SK-N-SH (cell line): Measurements from ENCODE around the gene MSH4. TPM values are rescaled to one million over a fixed set of nuclear protein-coding genes. Genes with fewer than 3 reads are reported as not detected.

Source experiments
- CTCF ChIA-PET: fragments of 300-600, 350-600 bp; formaldehyde crosslinking; extraction: SDS; loops from one replicate; lab custom pipeline; 2021; lab: Yijun Ruan, JAX
- POLR2A ChIA-PET: fragments of 350-600 bp; sonication (Branson Sonifier 250); formaldehyde crosslinking; extraction: SDS; loops from one replicate; lab custom pipeline; 2020; ENCODE audit warnings: antibody characterized with exemption, inconsistent platforms; lab: Yijun Ruan, JAX
- DNase-seq: peaks from one replicate; pipeline ENCODE4 v3.0.0; 2012
- H2AFZ ChIP-seq: fragments of 200-600 bp; sonication (generic); 2 replicates; pipeline ENCODE4 v1.8.1; 2016; ENCODE audit warnings: antibody characterized with exemption, mild to moderate bottlenecking, low read depth
- H3F3A ChIP-seq: fragments of 200-600 bp; sonication (generic); replicated peaks from 2 replicates; pipeline ENCODE3; 2016; ENCODE audit warnings: antibody characterized with exemption, mild to moderate bottlenecking; ENCODE audit not compliant: insufficient read depth
- H3K27ac ChIP-seq, 2 experiments: fragments of 200-500 bp in 1 of 2; fragments of 200-600 bp in 1 of 2; sonication (Bioruptor generic) in 1 of 2; sonication (generic), shearing (Covaris generic) in 1 of 2; 2 replicates each; pipeline versions ENCODE4 v1.5.1 to v1.6.1; 2014 to 2016; ENCODE audit warnings: low read depth in 2 of 2, inconsistent platforms in 1 of 2, low read length in 1 of 2, mild to moderate bottlenecking in 1 of 2, mixed read lengths in 1 of 2
- H3K27me3 ChIP-seq: fragments of 200-600 bp; sonication (generic), shearing (Covaris generic); 2 replicates; pipeline ENCODE4 v1.6.1; 2016; ENCODE audit warnings: mixed run types; ENCODE audit not compliant: insufficient read depth
- H3K36me3 ChIP-seq, 2 experiments: fragments of 200-500 bp in 1 of 2; fragments of 200-600 bp in 1 of 2; sonication (Bioruptor generic) in 1 of 2; sonication (generic) in 1 of 2; replicated peaks in 1 of 2; 2 replicates each; pipeline versions ENCODE3 to v1.5.1; 2014 to 2016; ENCODE audit warnings: low read length in 1 of 2, mild to moderate bottlenecking in 1 of 2; ENCODE audit not compliant: insufficient read depth in 2 of 2, control insufficient read depth in 1 of 2
- H3K4me1 ChIP-seq, 2 experiments: fragments of 200-500 bp in 1 of 2; fragments of 200-600 bp in 1 of 2; sonication (Bioruptor generic) in 1 of 2; sonication (generic), shearing (Covaris generic) in 1 of 2; 2 replicates each; pipeline versions ENCODE4 v1.5.1 to v1.6.1; 2014 to 2016; ENCODE audit warnings: low read depth in 1 of 2, low read length in 1 of 2, mixed run types in 1 of 2; ENCODE audit not compliant: insufficient read depth in 2 of 2, control insufficient read depth in 1 of 2
- H3K4me2 ChIP-seq: fragments of 200-600 bp; sonication (generic), shearing (Covaris generic); 2 replicates; pipeline ENCODE4 v1.6.1; 2017; ENCODE audit warnings: mixed run types
- H3K4me3 ChIP-seq, 2 experiments: fragments of 200-500 bp in 1 of 2; fragments of 200-600 bp in 1 of 2; sonication (Bioruptor generic) in 1 of 2; sonication (generic), shearing (Covaris generic) in 1 of 2; 2 replicates each; pipeline versions ENCODE4 v1.5.1 to v1.8.1; 2014 to 2016; ENCODE audit warnings: low read depth in 2 of 2, inconsistent platforms in 1 of 2, low read length in 1 of 2, mild to moderate bottlenecking in 1 of 2, mixed read lengths in 1 of 2, moderate library complexity in 1 of 2
- H3K79me2 ChIP-seq: fragments of 200-600 bp; sonication (generic); 2 replicates; pipeline ENCODE4 v1.8.1; 2017; ENCODE audit warnings: mild to moderate bottlenecking; ENCODE audit not compliant: insufficient read depth
- H3K9ac ChIP-seq: fragments of 200-600 bp; sonication (generic); 2 replicates; pipeline ENCODE4 v1.6.1; 2017; ENCODE audit warnings: mixed run types
- H3K9me2 ChIP-seq: fragments of 200-600 bp; sonication (generic); 2 replicates; pipeline ENCODE4 v1.6.1; 2017; ENCODE audit warnings: mixed run types
- H3K9me3 ChIP-seq: fragments of 200-600 bp; sonication (generic); 2 replicates; pipeline ENCODE4 v1.6.1; 2017; ENCODE audit warnings: mixed run types, mild to moderate bottlenecking, moderate library complexity
- H4K20me1 ChIP-seq: fragments of 200-600 bp; sonication (generic); 2 replicates; pipeline ENCODE4 v1.6.1; 2017; ENCODE audit warnings: mild to moderate bottlenecking, mixed run types; ENCODE audit not compliant: insufficient read depth
- EP300 ChIP-seq, 2 experiments: IDR thresholded peaks; 2 replicates each; pipeline versions ENCODE4 v1.4.0 to v1.6.1; 2012; ENCODE audit warnings: borderline replicate concordance in 1 of 2, low read depth in 1 of 2, low read length in 1 of 2
- FOXJ3 ChIP-seq: sonication (generic); formaldehyde crosslinking; IDR thresholded peaks from 2 replicates; pipeline ENCODE4 v1.5.1; 2020; ENCODE audit warnings: mild to moderate bottlenecking, missing genetic modification reagents
- FOXM1 ChIP-seq: IDR thresholded peaks from 2 replicates; pipeline ENCODE4 v1.4.0; 2012; ENCODE audit warnings: low read depth, mild to moderate bottlenecking
- GABPA ChIP-seq: IDR thresholded peaks from 2 replicates; pipeline ENCODE4 v1.4.0; 2012; ENCODE audit warnings: low read depth, mild to moderate bottlenecking
- GATA2 ChIP-seq: sonication (generic); formaldehyde crosslinking; IDR thresholded peaks from 2 replicates; pipeline ENCODE4 v1.5.0; 2020; ENCODE audit warnings: mild to moderate bottlenecking, missing genetic modification reagents
- JUND ChIP-seq: IDR thresholded peaks from 2 replicates; pipeline ENCODE4 v1.4.0; 2012
- MEF2A ChIP-seq: IDR thresholded peaks from 2 replicates; pipeline ENCODE4 v1.4.0; 2012; ENCODE audit warnings: low read depth, borderline replicate concordance
- MXI1 ChIP-seq: IDR thresholded peaks from 2 replicates; pipeline ENCODE4 v1.6.1; 2012; ENCODE audit warnings: mild to moderate bottlenecking, low read depth, low read length, improper control_type of control experiment
- NRF1 ChIP-seq: IDR thresholded peaks from 2 replicates; pipeline ENCODE4 v1.6.1; 2012; ENCODE audit warnings: low read depth, mild to moderate bottlenecking, low read length
- POLR2AphosphoS5 ChIP-seq: IDR thresholded peaks from 2 replicates; pipeline ENCODE4 v1.6.1; 2012; ENCODE audit warnings: low read depth, low read length
- RAD21 ChIP-seq: IDR thresholded peaks from 2 replicates; pipeline ENCODE4 v1.6.1; 2012; ENCODE audit warnings: mild to moderate bottlenecking, low read length
- TAF1 ChIP-seq: IDR thresholded peaks from 2 replicates; pipeline ENCODE4 v1.6.1; 2012; ENCODE audit warnings: low read depth, mild to moderate bottlenecking, low read length, moderate library complexity, borderline replicate concordance
- TEAD4 ChIP-seq: IDR thresholded peaks from 2 replicates; pipeline ENCODE4 v1.4.0; 2012; ENCODE audit warnings: mild to moderate bottlenecking, borderline replicate concordance; ENCODE audit not compliant: insufficient read depth
- WGBS: methylation state at CpG from one replicate; pipeline ENCODE4 v1.1.6; 2017; ENCODE audit warnings: low lambda C conversion rate; 5-methylcytosine and 5-hydroxymethylcytosine counted together
- polyA plus RNA-seq, 3 experiments: library from polyadenylated mRNA; depleted of rRNA; stranded (reverse); fragments of >200 nt; gene quantifications; 2 replicates each; pipeline ENCODE4 v1.2.3, GENCODE V29; 2012
- TF ChIP-seq, protein P1 (sequence below): fragments of 150-350 bp; IDR thresholded peaks from 2 replicates; pipeline ENCODE4 v1.6.1; 2016; ENCODE audit warnings: mild to moderate bottlenecking, low read depth, low read length
- TF ChIP-seq, protein P2 (sequence below): IDR thresholded peaks from 2 replicates; pipeline ENCODE4; 2012
- TF ChIP-seq, protein P3 (sequence below): IDR thresholded peaks from 2 replicates; pipeline ENCODE4 v1.6.1; 2012; ENCODE audit warnings: mild to moderate bottlenecking, low read depth, low read length, moderate library complexity
- TF ChIP-seq, protein P4 (sequence below): fragments of 200-600 bp; sonication (generic); IDR thresholded peaks from 2 replicates; pipeline ENCODE4 v1.6.1; 2017; ENCODE audit warnings: antibody characterized with exemption, mild to moderate bottlenecking, moderate library complexity

MSH4 gene
- polyA plus RNA-seq, 1 of the 3 experiments (the other 2 are of a cell fraction): not detected

GRCh38 chr1:75861831-75862230 lies 65.1 kb downstream of the MSH4 start:
- no peak for DNase-seq
- no peaks in the 10 kb centered on the region for H4K20me1 ChIP-seq
- CTCF ChIA-PET: interaction anchor here (0.6 kb wide), 1 partner anchor 20 kb away, joined by 3 read pairs; no protein-coding TSS in a partner anchor
- no peak overlapping the region for H3K4me3 ChIP-seq
- no peaks in the 10 kb centered on the region for H3K4me1 ChIP-seq
- no peak overlapping the region for H2AFZ ChIP-seq
- WGBS: 60% methylated on average over 3 of the region's 6 CpGs
- POLR2A ChIA-PET: no interaction called here
- no peaks in the 10 kb centered on the region for H3K9me2 ChIP-seq
- no peak overlapping the region for H3K27ac ChIP-seq
- H3K4me2 ChIP-seq: no peak overlapping the region
- no peaks in the 10 kb centered on the region for H3K9me3 ChIP-seq
- H3K79me2 ChIP-seq: no peaks in the 10 kb centered on the region
- TF ChIP-seq JUND (no peak), GATA2 (CRISPR knock-in tag) (no peak), TAF1 (no peak), FOXM1 (no peak), TEAD4 (no peak), EP300 (IDR thresholded peaks at IDR 0.05; ENCODE audit: borderline replicate concordance in 1 of 2, low read depth in 1 of 2, low read length in 1 of 2) (no peak), GABPA (no peak), POLR2AphosphoS5 (no peak), RAD21 (no peak), MEF2A (no peak), FOXJ3 (no peak), NRF1 (no peak), MXI1 (no peak)
- TF ChIP-seq, protein P1, sequence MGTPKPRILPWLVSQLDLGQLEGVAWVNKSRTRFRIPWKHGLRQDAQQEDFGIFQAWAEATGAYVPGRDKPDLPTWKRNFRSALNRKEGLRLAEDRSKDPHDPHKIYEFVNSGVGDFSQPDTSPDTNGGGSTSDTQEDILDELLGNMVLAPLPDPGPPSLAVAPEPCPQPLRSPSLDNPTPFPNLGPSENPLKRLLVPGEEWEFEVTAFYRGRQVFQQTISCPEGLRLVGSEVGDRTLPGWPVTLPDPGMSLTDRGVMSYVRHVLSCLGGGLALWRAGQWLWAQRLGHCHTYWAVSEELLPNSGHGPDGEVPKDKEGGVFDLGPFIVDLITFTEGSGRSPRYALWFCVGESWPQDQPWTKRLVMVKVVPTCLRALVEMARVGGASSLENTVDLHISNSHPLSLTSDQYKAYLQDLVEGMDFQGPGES: no peak
- TF ChIP-seq, protein P2, sequence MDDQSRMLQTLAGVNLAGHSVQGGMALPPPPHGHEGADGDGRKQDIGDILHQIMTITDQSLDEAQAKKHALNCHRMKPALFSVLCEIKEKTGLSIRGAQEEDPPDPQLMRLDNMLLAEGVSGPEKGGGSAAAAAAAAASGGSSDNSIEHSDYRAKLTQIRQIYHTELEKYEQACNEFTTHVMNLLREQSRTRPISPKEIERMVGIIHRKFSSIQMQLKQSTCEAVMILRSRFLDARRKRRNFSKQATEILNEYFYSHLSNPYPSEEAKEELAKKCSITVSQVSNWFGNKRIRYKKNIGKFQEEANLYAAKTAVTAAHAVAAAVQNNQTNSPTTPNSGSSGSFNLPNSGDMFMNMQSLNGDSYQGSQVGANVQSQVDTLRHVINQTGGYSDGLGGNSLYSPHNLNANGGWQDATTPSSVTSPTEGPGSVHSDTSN: no peak
- TF ChIP-seq, protein P3, sequence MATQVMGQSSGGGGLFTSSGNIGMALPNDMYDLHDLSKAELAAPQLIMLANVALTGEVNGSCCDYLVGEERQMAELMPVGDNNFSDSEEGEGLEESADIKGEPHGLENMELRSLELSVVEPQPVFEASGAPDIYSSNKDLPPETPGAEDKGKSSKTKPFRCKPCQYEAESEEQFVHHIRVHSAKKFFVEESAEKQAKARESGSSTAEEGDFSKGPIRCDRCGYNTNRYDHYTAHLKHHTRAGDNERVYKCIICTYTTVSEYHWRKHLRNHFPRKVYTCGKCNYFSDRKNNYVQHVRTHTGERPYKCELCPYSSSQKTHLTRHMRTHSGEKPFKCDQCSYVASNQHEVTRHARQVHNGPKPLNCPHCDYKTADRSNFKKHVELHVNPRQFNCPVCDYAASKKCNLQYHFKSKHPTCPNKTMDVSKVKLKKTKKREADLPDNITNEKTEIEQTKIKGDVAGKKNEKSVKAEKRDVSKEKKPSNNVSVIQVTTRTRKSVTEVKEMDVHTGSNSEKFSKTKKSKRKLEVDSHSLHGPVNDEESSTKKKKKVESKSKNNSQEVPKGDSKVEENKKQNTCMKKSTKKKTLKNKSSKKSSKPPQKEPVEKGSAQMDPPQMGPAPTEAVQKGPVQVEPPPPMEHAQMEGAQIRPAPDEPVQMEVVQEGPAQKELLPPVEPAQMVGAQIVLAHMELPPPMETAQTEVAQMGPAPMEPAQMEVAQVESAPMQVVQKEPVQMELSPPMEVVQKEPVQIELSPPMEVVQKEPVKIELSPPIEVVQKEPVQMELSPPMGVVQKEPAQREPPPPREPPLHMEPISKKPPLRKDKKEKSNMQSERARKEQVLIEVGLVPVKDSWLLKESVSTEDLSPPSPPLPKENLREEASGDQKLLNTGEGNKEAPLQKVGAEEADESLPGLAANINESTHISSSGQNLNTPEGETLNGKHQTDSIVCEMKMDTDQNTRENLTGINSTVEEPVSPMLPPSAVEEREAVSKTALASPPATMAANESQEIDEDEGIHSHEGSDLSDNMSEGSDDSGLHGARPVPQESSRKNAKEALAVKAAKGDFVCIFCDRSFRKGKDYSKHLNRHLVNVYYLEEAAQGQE: no peak
- TF ChIP-seq, protein P4, sequence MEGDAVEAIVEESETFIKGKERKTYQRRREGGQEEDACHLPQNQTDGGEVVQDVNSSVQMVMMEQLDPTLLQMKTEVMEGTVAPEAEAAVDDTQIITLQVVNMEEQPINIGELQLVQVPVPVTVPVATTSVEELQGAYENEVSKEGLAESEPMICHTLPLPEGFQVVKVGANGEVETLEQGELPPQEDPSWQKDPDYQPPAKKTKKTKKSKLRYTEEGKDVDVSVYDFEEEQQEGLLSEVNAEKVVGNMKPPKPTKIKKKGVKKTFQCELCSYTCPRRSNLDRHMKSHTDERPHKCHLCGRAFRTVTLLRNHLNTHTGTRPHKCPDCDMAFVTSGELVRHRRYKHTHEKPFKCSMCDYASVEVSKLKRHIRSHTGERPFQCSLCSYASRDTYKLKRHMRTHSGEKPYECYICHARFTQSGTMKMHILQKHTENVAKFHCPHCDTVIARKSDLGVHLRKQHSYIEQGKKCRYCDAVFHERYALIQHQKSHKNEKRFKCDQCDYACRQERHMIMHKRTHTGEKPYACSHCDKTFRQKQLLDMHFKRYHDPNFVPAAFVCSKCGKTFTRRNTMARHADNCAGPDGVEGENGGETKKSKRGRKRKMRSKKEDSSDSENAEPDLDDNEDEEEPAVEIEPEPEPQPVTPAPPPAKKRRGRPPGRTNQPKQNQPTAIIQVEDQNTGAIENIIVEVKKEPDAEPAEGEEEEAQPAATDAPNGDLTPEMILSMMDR: no peak
- TF ChIP-seq, all 33 proteins: peak for 0
- Histone ChIP-seq H3K36me3 (no peaks in the 10 kb centered on the region), H3K9ac (no peak overlapping the region), H3F3A (no peaks in the 10 kb centered on the region), H3K27me3 (no peaks in the 10 kb centered on the region)
